GM19239 (cell line): ENCODE results near the gene PKNOX2.

Experiments
- DNase-seq: peaks from one replicate; pipeline ENCODE4 v3.0.0; 2011; ENCODE audit warnings: low spot score; ENCODE audit not compliant: insufficient read length
- FAIRE-seq: peaks from 2 replicates; lab custom pipeline; 2011; peaks lifted over from hg19 to GRCh38; lab: Jason Lieb, UNC

The PKNOX2 gene

GRCh38 chr11:125153837-125154236, 10.7 kb upstream of the PKNOX2 start:
- FAIRE-seq (no peak), DNase-seq (no peak)

GRCh38 chr11:125154378-125155099, 10.0 kb upstream of the PKNOX2 start:
- FAIRE-seq, result no peak
- no peak for DNase-seq

GRCh38 chr11:125155100-125155444, 9.5 kb upstream of the PKNOX2 start:
- DNase-seq (no peak), FAIRE-seq (no peak)

GRCh38 chr11:125155767-125156166, 8.8 kb upstream of the PKNOX2 start:
- no peak for DNase-seq
- no peak for FAIRE-seq

- FAIRE-seq (no peak), DNase-seq (no peak)
Observed at GRCh38 chr11:125156346-125157117, 8.0 kb upstream of the PKNOX2 start.

GRCh38 chr11:125157118-125157733, 7.3 kb upstream of the PKNOX2 start:
- FAIRE-seq, result no peak
- no peak for DNase-seq

DNA sequence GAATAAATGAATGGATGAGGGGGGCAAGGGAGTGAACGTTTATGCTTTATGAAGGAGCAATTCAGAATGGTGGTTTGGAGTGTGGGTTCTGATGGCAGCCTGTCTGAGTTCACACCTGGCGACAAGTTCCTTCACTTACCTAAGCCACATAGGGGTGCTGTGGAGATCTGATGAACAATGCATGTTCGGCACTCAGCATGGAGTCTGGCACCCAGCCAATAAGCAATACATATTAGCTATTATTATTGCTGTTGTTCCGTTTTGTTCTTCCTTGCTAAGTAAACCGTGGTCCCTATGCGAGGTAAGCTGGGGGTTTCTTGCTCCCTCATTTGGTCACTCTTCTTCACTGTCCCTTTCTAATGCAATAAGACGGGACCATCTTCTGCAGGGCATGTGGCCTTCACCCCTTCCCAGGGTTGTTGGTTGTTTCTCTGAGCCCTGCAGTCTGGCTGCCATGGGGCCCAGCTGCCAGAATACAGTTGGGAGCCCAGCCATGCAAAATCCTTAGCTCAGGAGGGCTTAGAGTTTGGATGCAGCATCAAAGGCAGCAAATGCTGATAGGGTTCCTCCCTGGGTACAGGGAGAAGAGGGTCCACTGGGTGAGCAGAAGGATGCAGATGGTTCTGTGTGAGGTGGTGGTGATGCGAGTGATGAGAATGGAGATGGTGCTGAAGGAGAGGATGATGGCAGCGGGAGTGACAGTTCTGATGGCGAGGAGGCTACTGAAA, 6.4 kb upstream of the PKNOX2 start:
- FAIRE-seq, result no peak

GRCh38 chr11:125162743-125163142, 1.8 kb upstream of the PKNOX2 start:
- FAIRE-seq, result no peak
- no peak for DNase-seq

More for the DNA sequence above, 6.4 kb upstream of the PKNOX2 start:
- no peak for DNase-seq

GRCh38 chr11:125163431-125164063, 1.0 kb upstream of the PKNOX2 start:
- no peak for DNase-seq
- no peak for FAIRE-seq

- no peak for DNase-seq
- FAIRE-seq, result no peak
Observed at GRCh38 chr11:125164091-125164421, 495 bp upstream of the PKNOX2 start.

GRCh38 chr11:125165111-125165842, 726 bp downstream of the PKNOX2 start:
- FAIRE-seq (no peak), DNase-seq (peak; percentile 58)

DNA sequence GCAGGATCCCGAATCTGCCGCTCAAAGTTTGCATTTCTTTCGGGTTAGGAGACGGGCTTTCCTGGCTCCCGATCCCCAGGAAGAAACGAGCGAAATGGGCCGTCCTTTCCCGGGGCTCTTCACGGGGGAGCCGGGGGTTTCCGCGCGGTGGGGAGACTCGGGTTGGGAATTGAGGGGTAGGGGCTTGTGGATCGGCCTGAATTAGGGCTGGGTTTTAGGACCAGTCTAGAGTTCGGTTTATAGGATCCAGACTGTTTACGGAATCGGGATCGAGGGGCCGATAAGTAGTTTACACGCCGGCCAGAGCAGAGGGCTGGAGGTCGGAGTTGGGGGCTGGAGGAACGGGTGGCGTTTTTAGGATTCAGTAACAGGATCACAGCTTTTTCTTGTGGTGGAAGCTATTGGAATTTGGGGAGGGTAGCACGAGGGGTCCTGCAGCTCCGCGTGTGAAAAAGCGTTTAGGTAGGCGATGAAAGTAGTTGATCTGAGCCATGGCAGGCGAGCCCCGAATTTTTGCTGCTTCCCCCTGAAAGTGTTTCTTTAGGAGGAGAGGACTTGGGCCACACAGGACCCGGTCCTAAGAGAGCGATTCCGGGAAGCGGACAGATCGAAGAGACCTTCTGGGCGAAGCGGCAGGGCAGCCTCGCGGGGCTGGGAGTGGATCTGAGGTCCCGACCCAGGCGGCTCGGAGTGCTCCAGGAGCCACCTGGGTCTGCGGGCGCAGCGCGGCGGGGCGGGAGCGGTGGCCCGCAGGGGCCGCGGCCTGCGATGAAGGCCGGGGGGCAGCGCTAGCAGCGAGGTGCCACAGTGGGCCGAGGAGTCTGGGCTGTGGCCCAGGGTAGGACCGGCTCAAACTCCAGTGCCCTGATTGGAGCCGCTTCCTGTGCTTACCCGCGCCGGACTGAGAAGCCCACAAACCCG, 1.6 kb downstream of the PKNOX2 start:
- DNase-seq (no peak), FAIRE-seq (no peak)

DNA sequence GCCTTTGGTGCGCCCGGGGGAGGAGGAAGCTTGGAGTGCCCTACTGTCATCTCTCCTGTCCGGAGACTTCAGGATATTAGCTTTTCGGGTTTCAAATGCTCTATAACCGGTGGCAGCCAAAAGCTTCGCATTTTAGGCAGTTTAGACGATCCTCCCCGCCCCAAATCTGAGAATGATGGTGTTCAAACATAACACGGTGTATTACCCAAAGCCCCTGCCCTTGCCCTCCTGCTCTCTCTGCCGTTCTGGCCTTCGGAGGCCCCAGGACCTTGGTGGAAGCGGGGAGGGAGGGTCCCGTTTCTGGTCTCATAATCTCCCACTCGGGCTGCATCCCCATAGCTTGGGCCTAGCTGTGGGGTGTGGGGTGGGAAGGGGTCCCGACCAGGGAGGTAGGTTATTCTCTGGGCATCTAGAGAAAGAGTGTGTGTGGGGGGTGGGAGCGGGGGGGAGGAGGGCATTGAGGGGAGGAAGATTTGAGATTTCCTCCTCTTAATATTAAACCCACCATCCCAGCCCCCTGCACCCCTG, 2.3 kb downstream of the PKNOX2 start:
- DNase-seq (no peak), FAIRE-seq (no peak)

DNA sequence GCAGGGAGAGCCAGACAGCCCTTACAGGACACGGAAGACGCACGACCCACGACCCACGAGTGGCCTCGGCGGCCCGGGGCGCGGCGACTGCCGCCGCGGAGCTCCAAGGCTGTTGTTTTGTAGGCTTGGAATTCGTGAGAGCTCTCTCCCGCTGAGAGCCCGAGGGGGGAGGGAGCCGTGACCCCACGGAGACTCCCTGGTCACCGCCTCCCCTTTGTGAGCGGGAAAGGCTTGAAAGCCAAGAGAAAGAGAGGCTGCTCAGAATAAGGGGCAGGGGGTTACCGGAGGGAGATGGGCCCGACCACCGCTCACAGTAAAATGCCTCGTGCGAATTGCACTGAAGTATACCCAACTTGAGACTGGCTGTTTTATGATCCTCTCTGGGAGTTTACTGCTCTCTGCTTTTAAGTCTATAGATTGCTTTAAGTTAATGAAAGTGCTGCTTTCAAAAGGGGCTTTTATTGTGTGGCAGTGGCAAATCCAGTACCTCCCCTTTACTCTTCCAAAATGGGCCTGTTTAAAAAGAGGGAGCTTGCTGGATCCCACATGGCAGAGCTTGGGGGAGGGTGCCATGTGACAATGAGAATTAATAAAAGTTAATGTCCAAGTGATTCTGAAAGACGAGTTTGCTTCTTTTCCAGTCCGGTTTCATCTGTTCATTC, 2.9 kb downstream of the PKNOX2 start:
- DNase-seq (no peak), FAIRE-seq (no peak)

GRCh38 chr11:125167954-125168835, 3.6 kb downstream of the PKNOX2 start:
- FAIRE-seq, result no peak
- DNase-seq, result no peak

GRCh38 chr11:125168918-125169456, 4.4 kb downstream of the PKNOX2 start:
- no peak for DNase-seq
- FAIRE-seq, result no peak
